Esophagus squamous epithelium (tissue), 4 donors: ENCODE data around the gene HCFC2.

Experiments
- POLR2A ChIP-seq, 4 donors: fragments of 450-650 bp; IDR thresholded peaks; one replicate each; pipeline ENCODE4 v1.6.1; 2017; ENCODE audit warnings: antibody characterized with exemption in 4 of 4, mild to moderate bottlenecking in 4 of 4, moderate library complexity in 3 of 4
- TF ChIP-seq, protein P1 (sequence below), 6 experiments: fragments of 450-650 bp in 4 of 6; fragments of 200-600 bp in 2 of 6; sonication (generic) in 2 of 6; IDR thresholded peaks; one replicate each; pipeline ENCODE4 v1.5.1; 2016 to 2019; ENCODE audit warnings: antibody characterized with exemption in 6 of 6, mild to moderate bottlenecking in 4 of 6, moderate library complexity in 4 of 6

DNA sequence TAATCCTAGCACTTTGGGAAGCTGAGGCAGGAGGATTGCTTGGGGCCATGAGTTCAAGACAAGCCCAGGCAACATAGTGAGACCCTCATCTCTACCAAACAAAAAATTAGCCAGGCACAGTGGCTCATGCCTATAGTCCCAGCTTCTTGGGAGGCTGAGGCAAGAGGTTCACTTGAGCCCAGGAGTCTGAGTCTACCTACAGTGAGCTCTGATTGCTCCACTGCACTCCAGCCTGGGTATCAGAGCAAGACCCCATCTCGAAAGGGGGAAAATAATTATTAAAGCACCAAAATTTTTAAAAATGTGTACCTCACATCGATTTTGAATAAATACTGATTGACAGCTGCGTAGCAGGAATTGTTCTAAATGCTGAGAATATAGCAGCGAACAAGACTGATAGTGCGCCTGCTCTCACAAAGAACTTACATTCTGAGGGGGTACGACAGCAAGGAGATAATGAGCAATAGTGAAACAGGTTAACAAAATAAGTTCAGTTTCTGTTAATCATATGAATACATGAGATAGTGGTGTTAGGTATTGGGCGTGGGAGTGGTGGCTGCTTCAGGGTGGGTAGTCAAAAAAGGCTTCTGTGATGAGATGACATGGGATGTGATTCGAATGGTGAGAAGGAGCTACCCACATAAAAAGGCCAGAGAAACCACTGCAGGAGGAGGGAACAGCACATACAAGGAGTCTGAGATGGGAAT is 19.6 kb downstream of the HCFC2 start:
- TF ChIP-seq POLR2A (IDR thresholded peaks at IDR 0.05): no peak
- TF ChIP-seq, protein P1, sequence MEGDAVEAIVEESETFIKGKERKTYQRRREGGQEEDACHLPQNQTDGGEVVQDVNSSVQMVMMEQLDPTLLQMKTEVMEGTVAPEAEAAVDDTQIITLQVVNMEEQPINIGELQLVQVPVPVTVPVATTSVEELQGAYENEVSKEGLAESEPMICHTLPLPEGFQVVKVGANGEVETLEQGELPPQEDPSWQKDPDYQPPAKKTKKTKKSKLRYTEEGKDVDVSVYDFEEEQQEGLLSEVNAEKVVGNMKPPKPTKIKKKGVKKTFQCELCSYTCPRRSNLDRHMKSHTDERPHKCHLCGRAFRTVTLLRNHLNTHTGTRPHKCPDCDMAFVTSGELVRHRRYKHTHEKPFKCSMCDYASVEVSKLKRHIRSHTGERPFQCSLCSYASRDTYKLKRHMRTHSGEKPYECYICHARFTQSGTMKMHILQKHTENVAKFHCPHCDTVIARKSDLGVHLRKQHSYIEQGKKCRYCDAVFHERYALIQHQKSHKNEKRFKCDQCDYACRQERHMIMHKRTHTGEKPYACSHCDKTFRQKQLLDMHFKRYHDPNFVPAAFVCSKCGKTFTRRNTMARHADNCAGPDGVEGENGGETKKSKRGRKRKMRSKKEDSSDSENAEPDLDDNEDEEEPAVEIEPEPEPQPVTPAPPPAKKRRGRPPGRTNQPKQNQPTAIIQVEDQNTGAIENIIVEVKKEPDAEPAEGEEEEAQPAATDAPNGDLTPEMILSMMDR (IDR thresholded peaks at IDR 0.05): no peak
